Measurements from ENCODE around the gene IRF1.

DNA sequence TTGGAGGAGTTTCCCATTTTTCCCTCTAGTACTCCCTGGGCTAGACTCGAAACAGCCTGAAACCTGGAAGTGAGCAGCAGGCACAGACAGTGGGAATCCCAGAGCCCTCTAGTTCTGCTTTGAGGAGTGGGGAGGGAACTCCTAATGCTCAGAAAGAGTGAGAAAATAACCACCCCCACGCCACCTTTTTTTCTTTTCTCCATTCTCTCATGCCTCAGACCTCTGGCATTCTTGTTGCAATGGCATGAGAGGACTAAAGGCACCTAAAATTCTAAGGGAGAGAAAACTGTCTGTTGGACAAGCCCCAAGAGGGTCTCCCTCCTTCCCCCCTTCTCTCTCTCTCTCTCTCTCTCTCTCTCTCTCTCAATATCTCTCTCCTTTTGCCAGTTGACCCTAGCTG lies 15.1 kb upstream of the IRF1 start:
- no peak for TF ChIP-seq POLR2A (IDR thresholded peaks at IDR 0.05; ENCODE audit: low read length)
- no peak for TF ChIP-seq GATA1 (IDR thresholded peaks at IDR 0.05; ENCODE audit: low read depth, low read length)

Measured in erythroblast (primary cell).